Measurements from ENCODE around the gene CLEC1B. TPM values are rescaled to one million over a fixed set of nuclear protein-coding genes. Genes with fewer than 3 reads are reported as not detected.
"Not testable (repeated sequence)": the region's sequence is repeated elsewhere in the genome, so short reads cannot be mapped to it uniquely, and the experiment has no call there.

The CLEC1B gene
- 1.2 TPM for polyA plus RNA-seq (2013, experiment 1 of 2)
- 0.96 TPM for polyA plus RNA-seq (2013, experiment 2 of 2)

- Histone ChIP-seq H3K9me3 (ENCODE audit: control insufficient read depth, low read length) (no peaks in the 10 kb centered on the region), H3K4me3 (ENCODE audit: extremely low read depth, insufficient read depth, low read length, poor library complexity, severe bottlenecking) (no peak within 1 kb of the TSS), H3K27ac (ENCODE audit: low read depth, low read length, severe bottlenecking) (no peak within 1 kb of the TSS), H3K36me3 (ENCODE audit: control insufficient read depth, insufficient read depth, low read length) (no peaks in the 10 kb centered on the region), H3K4me1 (ENCODE audit: control insufficient read depth, insufficient read depth, low read length, poor library complexity, severe bottlenecking) (peaks cover 5% of the 10 kb centered on the region)
- WGBS, 2 experiments (ENCODE audit: insufficient coverage in 2 of 2) = 93% methylated on average over 3 of the region's 3 CpGs; no CpG with 5 or more reads in 1 of the 2 experiments
These were observed at the start of gene CLEC1B for GRCh38 chr12:9999016-9999415. Gene CLEC1B, minus strand, starts transcription at chr12:9999121. Its CDS starts 21 bp downstream, at chr12:9999100.

- H3K4me1 ChIP-seq (ENCODE audit: control insufficient read depth, insufficient read depth, low read length, poor library complexity, severe bottlenecking) = no peaks in the 10 kb centered on the region
- H3K36me3 ChIP-seq (ENCODE audit: control insufficient read depth, insufficient read depth, low read length) = no peaks in the 10 kb centered on the region
- H3K9me3 ChIP-seq (ENCODE audit: control insufficient read depth, low read length) = no peaks in the 10 kb centered on the region
- no peak overlapping the region for H3K27ac ChIP-seq (ENCODE audit: low read depth, low read length, severe bottlenecking)
- H3K4me3 ChIP-seq (ENCODE audit: extremely low read depth, insufficient read depth, low read length, poor library complexity, severe bottlenecking) = no peak overlapping the region
- WGBS, 2 experiments (ENCODE audit: insufficient coverage in 2 of 2) = 95 to 100% methylated on average over 2 to 3 of the region's 3 CpGs
These were observed 49.6 kb upstream of the CLEC1B start for GRCh38 chr12:10048526-10048925.

- Histone ChIP-seq H3K27ac (ENCODE audit: low read depth, low read length, severe bottlenecking) (no peak overlapping the region), H3K9me3 (ENCODE audit: control insufficient read depth, low read length) (no peaks in the 10 kb centered on the region), H3K36me3 (ENCODE audit: control insufficient read depth, insufficient read depth, low read length) (no peaks in the 10 kb centered on the region), H3K4me1 (ENCODE audit: control insufficient read depth, insufficient read depth, low read length, poor library complexity, severe bottlenecking) (no peaks in the 10 kb centered on the region), H3K4me3 (ENCODE audit: extremely low read depth, insufficient read depth, low read length, poor library complexity, severe bottlenecking) (no peak overlapping the region)
These were observed 43.2 kb upstream of the CLEC1B start for GRCh38 chr12:10042167-10042566.

GRCh38 chr12:10033783-10034545, 35.0 kb upstream of the CLEC1B start:
- Histone ChIP-seq H3K4me1 (ENCODE audit: control insufficient read depth, insufficient read depth, low read length, poor library complexity, severe bottlenecking) (peaks cover 6% of the 10 kb centered on the region), H3K27ac (ENCODE audit: low read depth, low read length, severe bottlenecking) (no peak overlapping the region), H3K4me3 (ENCODE audit: extremely low read depth, insufficient read depth, low read length, poor library complexity, severe bottlenecking) (no peak overlapping the region), H3K36me3 (ENCODE audit: control insufficient read depth, insufficient read depth, low read length) (no peaks in the 10 kb centered on the region), H3K9me3 (ENCODE audit: control insufficient read depth, low read length) (no peaks in the 10 kb centered on the region)
- no CpG with 5 or more reads among the region's 1 CpG for WGBS, 2 experiments (ENCODE audit: insufficient coverage in 2 of 2)

GRCh38 chr12:10031771-10032175, 32.9 kb upstream of the CLEC1B start:
- Histone ChIP-seq H3K36me3 (ENCODE audit: control insufficient read depth, insufficient read depth, low read length) (no peaks in the 10 kb centered on the region), H3K4me3 (ENCODE audit: extremely low read depth, insufficient read depth, low read length, poor library complexity, severe bottlenecking) (no peak overlapping the region), H3K9me3 (ENCODE audit: control insufficient read depth, low read length) (no peaks in the 10 kb centered on the region), H3K4me1 (ENCODE audit: control insufficient read depth, insufficient read depth, low read length, poor library complexity, severe bottlenecking) (peaks cover 6% of the 10 kb centered on the region), H3K27ac (ENCODE audit: low read depth, low read length, severe bottlenecking) (peak overlapping the region; percentile 90)
- WGBS, 2 experiments (ENCODE audit: insufficient coverage in 2 of 2) = 77 to 83% methylated on average over 4 of the region's 5 CpGs

GRCh38 chr12:10031321-10031720, 32.4 kb upstream of the CLEC1B start:
- H3K9me3 ChIP-seq (ENCODE audit: control insufficient read depth, low read length) = no peaks in the 10 kb centered on the region
- H3K4me3 ChIP-seq (ENCODE audit: extremely low read depth, insufficient read depth, low read length, poor library complexity, severe bottlenecking) = no peak overlapping the region
- peak overlapping the region; percentile 90 for H3K27ac ChIP-seq (ENCODE audit: low read depth, low read length, severe bottlenecking)
- 76 to 83% methylated on average over 3 to 4 of the region's 4 CpGs for WGBS, 2 experiments (ENCODE audit: insufficient coverage in 2 of 2)
- H3K36me3 ChIP-seq (ENCODE audit: control insufficient read depth, insufficient read depth, low read length) = no peaks in the 10 kb centered on the region
- peaks cover 6% of the 10 kb centered on the region for H3K4me1 ChIP-seq (ENCODE audit: control insufficient read depth, insufficient read depth, low read length, poor library complexity, severe bottlenecking)

GRCh38 chr12:10030446-10030845, 31.5 kb upstream of the CLEC1B start, which contains the start of gene CLEC9A:
Gene CLEC9A, plus strand, starts transcription at chr12:10030682. Its CDS starts 22,006 bp downstream, at chr12:10052688.
- Histone ChIP-seq H3K9me3 (ENCODE audit: control insufficient read depth, low read length) (no peaks in the 10 kb centered on the region), H3K4me1 (ENCODE audit: control insufficient read depth, insufficient read depth, low read length, poor library complexity, severe bottlenecking) (peaks cover 6% of the 10 kb centered on the region), H3K27ac (ENCODE audit: low read depth, low read length, severe bottlenecking) (peak within 1 kb of the TSS; percentile 90), H3K36me3 (ENCODE audit: control insufficient read depth, insufficient read depth, low read length) (no peaks in the 10 kb centered on the region), H3K4me3 (ENCODE audit: extremely low read depth, insufficient read depth, low read length, poor library complexity, severe bottlenecking) (no peak within 1 kb of the TSS)
- WGBS, 2 experiments (ENCODE audit: insufficient coverage in 2 of 2) = 80 to 81% methylated on average over 1 to 7 of the region's 14 CpGs

- Histone ChIP-seq H3K27ac (ENCODE audit: low read depth, low read length, severe bottlenecking) (no peak overlapping the region), H3K4me3 (ENCODE audit: extremely low read depth, insufficient read depth, low read length, poor library complexity, severe bottlenecking) (no peak overlapping the region), H3K36me3 (ENCODE audit: control insufficient read depth, insufficient read depth, low read length) (no peaks in the 10 kb centered on the region), H3K4me1 (ENCODE audit: control insufficient read depth, insufficient read depth, low read length, poor library complexity, severe bottlenecking) (peaks cover 3% of the 10 kb centered on the region), H3K9me3 (ENCODE audit: control insufficient read depth, low read length) (no peaks in the 10 kb centered on the region)
- 50 to 80% methylated on average over 1 to 3 of the region's 4 CpGs for WGBS, 2 experiments (ENCODE audit: insufficient coverage in 2 of 2)
These were observed 28.8 kb upstream of the CLEC1B start for GRCh38 chr12:10027721-10028120.

- H3K4me1 ChIP-seq (ENCODE audit: control insufficient read depth, insufficient read depth, low read length, poor library complexity, severe bottlenecking) = peaks cover 3% of the 10 kb centered on the region
- no peaks in the 10 kb centered on the region for H3K36me3 ChIP-seq (ENCODE audit: control insufficient read depth, insufficient read depth, low read length)
- 72 to 82% methylated on average over 2 to 3 of the region's 3 CpGs for WGBS, 2 experiments (ENCODE audit: insufficient coverage in 2 of 2)
- H3K4me3 ChIP-seq (ENCODE audit: extremely low read depth, insufficient read depth, low read length, poor library complexity, severe bottlenecking) = no peak overlapping the region
- H3K27ac ChIP-seq (ENCODE audit: low read depth, low read length, severe bottlenecking) = no peak overlapping the region
- no peaks in the 10 kb centered on the region for H3K9me3 ChIP-seq (ENCODE audit: control insufficient read depth, low read length)
These were observed 28.4 kb upstream of the CLEC1B start for GRCh38 chr12:10027311-10027710.

- no CpG with 5 or more reads among the region's 4 CpGs for WGBS, 2 experiments (ENCODE audit: insufficient coverage in 2 of 2)
- not testable (repeated sequence) for H3K4me3 ChIP-seq (ENCODE audit: extremely low read depth, insufficient read depth, low read length, poor library complexity, severe bottlenecking); H3K27ac ChIP-seq (ENCODE audit: low read depth, low read length, severe bottlenecking); H3K4me1 ChIP-seq (ENCODE audit: control insufficient read depth, insufficient read depth, low read length, poor library complexity, severe bottlenecking); H3K9me3 ChIP-seq (ENCODE audit: control insufficient read depth, low read length); H3K36me3 ChIP-seq (ENCODE audit: control insufficient read depth, insufficient read depth, low read length)
These were observed 27.7 kb upstream of the CLEC1B start for GRCh38 chr12:10026666-10027065.

- no CpG with 5 or more reads among the region's 3 CpGs for WGBS, 2 experiments (ENCODE audit: insufficient coverage in 2 of 2)
- Histone ChIP-seq H3K27ac (ENCODE audit: low read depth, low read length, severe bottlenecking) (no peak overlapping the region), H3K9me3 (ENCODE audit: control insufficient read depth, low read length) (no peaks in the 10 kb centered on the region), H3K36me3 (ENCODE audit: control insufficient read depth, insufficient read depth, low read length) (no peaks in the 10 kb centered on the region), H3K4me1 (ENCODE audit: control insufficient read depth, insufficient read depth, low read length, poor library complexity, severe bottlenecking) (no peaks in the 10 kb centered on the region), H3K4me3 (ENCODE audit: extremely low read depth, insufficient read depth, low read length, poor library complexity, severe bottlenecking) (no peak overlapping the region)
These were observed 26.3 kb upstream of the CLEC1B start for GRCh38 chr12:10025236-10025635.

Data from mesodermal cell (in vitro differentiated cells).